GM21447 (cell line): Measurements from ENCODE around the gene ARHGAP24.

Experiments used
- ATAC-seq: cut with Tn5 transposase; IDR thresholded peaks from one replicate; pipeline ENCODE4 v1.9.1; 2021; ENCODE audit not compliant: unreplicated experiment

ARHGAP24 gene

DNA sequence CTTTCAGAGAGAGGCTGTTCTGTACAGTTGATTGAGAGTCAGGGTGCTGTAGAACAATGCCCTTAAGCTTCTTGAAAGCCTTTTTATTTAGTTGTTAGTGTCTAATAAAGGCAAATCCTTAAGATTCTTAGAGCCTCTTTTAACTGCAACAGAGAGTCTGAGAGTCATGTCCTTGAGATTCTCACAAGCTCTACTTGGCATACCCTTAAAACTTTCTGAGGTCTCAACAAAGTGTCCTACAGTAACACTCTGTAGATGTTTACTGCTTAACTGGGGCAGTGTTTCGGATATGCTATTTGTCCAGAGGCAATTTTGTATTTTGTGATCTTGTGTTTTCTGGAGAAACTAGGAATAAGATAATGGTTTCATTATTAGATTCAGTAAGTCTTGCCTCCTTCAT, 209.7 kb downstream of the ARHGAP24 start:
- ATAC-seq = no peak

DNA sequence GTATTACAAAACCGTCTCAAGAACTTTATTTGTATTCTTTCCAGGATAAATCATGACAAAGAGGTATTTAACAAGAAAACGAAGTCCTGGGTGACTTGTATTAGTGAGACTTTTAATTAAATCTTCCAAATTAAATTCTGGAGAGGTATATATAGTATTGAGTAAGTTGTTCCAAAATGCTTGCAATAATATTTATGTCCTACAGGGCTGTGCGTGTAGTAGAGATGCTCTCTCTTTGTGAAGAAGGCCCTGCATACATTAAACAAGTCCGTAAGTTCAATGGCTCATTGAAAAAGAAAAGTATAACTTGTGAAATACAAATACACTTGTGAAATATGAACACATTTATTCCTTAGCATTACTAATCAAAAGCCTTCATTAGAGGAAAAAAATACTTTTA, 211.4 kb downstream of the ARHGAP24 start:
- no peak for ATAC-seq

DNA sequence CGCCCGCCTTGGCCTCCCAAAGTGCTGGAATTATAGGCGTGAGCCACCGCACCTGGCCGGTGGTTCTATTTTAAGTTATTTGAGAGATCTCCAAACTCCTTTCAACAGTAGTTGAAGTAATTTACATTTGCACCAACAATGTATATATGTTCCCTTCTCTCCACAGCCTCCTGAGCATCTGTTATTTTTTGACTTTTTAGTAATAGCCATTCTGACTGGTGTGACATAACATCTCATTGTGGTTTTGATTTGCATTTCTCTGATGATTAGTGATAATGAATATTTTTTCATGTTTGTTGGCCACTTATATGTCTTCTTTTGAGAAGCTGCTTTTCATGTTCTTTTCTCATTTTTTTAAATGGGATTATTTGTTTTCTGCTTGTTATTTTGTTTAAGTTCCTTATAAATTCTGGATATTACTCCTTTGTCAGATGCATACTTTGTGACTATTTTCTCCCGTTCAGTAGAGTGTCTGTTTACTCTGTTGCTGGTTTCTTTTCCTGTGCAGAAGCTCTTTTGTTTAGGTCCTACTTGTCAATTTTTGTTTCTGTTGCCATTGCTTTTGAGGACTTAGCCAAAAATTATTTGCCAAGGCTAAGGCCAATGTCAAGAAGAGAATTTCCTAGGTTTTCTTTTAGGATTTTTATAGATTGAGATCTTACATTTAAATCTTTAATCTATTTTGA, 213.2 kb downstream of the ARHGAP24 start:
- ATAC-seq = no peak

DNA sequence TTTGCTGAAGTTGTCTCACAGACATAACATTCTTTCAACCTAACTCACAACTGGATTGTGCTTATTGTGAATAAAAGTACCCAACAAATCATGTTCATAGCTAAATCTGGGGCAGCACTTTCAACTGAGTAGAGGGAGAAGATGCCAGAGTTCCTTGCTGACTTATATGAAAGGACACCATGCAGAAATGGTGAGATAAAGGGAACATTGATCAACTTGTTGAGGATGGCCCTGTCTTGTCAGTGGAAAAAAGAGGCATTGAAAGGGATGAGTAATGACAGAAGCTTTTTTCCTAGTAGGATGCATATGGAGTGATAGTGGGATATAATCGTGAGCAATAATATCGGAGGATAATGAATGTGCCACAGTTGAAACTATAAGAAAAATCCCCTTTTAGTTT, 221.7 kb downstream of the ARHGAP24 start:
- ATAC-seq = no peak

DNA sequence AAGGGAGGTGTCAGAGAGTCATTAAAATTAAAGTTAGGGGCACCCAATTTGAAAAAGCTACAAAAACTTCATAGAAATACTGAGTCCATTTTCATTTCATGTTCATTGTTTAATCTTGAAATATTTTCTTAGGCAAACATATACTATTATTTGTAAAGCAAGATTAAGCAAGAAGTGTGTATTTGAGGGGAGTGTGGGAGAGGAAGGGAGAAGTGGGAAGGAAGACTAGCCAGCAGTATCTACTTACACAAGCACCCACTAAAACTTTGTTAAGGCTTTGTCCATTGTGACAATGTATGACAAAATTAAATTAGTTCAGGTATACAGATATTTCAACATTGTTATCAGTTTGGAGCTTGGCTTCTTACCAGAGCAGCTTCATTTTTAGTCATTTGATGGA, 222.9 kb downstream of the ARHGAP24 start:
- no peak for ATAC-seq

GRCh38 chr4:85700362-85700761, 225.4 kb downstream of the ARHGAP24 start:
- ATAC-seq = no peak

- peak; percentile 100 for ATAC-seq
These were observed 226.9 kb downstream of the ARHGAP24 start for GRCh38 chr4:85701861-85702321.

DNA sequence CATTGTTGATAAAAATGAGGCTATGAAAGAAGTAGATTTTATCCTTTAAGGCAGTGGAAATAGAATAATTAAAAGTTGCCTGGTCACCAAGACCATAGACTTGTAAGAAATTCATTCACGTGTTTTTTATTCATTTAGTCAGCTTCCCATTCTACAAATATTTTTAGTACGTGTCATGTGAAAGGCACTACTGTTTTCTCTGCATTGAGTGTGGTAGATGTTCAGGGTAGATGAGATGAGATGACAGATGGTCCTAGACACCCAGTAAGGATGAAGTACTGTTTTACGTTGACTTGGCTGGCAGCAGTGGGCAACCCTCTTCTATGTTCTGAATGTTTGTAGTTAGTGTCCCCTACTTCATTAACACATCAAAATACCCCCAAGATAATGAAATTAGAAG, 228.1 kb downstream of the ARHGAP24 start:
- no peak for ATAC-seq

- peak; percentile 91 for ATAC-seq
These were observed 232.7 kb downstream of the ARHGAP24 start for GRCh38 chr4:85707611-85708010.

- ATAC-seq = no peak
These were observed 233.5 kb downstream of the ARHGAP24 start for GRCh38 chr4:85708468-85708867.

GRCh38 chr4:85713005-85713404, 238.1 kb downstream of the ARHGAP24 start:
- no peak for ATAC-seq

DNA sequence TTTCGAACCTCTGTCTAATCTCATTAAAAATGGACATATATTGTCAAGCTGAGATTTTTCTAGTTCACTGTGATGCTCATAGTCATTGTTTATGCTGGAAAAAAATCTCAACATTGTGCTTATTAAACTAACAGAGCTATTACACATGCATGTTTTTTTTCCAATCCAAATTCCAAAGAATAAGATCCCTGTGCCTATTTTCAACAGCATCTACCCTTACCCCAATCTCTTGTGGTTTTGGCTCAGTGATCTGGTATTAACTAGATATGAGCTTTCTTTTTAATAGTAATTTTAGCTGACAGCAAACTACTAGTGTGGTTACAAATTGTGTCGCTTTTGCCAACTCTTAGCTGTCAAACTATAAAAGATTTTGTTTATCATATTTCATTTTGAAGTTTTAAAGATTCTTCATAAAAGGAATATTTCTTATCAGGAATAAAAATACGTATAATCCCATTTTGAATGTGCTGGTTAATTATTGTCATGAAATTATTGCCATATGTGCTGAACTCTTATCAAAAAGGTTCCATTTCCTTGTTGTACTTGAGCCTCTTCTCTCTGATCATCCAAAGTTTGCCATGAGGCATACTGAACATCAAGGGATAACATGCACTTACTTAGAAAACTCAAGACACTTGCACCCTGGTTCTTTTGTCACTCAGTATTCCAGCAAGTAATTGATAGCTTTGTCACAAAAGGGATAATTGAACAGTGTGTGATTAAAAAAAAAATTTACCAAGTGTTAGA, 241.2 kb downstream of the ARHGAP24 start:
- ATAC-seq = no peak

DNA sequence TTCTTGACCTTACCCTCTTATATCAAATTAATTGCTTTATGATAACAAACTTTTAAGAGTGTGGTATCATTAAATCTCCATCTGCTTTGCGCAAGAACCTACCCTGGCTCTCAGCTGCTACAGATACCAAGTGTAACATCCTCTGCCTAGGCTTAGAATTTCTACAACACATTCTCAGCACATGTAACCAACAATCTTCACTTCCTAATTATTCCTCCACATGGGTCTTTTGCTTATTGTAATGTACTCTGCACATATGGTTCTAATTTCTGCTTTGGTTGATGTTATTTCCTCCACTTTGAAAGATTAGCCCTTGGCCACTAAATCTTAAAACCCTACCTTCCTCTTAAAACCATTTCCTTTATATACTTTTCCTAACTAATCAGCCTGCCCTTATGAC, 242.4 kb downstream of the ARHGAP24 start:
- ATAC-seq = no peak

DNA sequence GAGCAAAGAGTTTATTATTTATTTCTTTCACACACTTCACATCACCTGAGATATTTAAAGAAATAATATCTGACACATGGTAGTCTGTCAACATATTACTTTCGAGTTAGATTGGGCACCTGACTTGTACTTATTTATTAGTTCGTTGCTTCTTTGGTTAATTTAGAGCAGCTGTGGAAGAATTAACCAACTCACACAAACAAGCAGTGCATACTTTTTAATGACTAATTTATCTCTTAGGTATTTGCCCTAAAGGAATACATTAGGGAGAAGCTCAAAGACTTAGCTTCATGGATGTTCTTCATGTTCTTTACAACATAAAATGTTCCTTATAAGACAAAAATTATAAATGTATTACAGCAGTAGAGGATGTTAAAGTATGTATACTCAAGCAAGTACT, 242.9 kb downstream of the ARHGAP24 start:
- no peak for ATAC-seq

DNA sequence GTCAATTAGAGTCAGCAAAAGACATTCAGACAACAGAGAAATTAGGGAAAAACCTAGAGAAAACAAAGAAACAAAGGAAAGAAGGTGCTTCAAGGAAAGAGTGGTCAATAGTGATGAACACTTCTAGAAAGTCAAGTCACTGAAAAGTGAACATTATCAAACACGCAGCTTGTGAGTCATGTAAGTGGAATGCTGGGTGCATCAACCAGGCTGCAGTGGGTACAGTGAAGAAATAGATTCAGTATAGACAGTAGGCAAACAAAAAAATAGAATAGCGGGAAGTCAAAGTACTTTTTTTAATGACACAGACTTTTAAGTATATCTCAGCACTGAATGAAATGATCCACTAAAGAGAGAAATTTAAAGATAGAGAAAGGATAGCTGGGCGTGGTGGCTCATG, 245.8 kb downstream of the ARHGAP24 start:
- no peak for ATAC-seq

GRCh38 chr4:85722401-85722800, 247.5 kb downstream of the ARHGAP24 start:
- ATAC-seq = no peak

DNA sequence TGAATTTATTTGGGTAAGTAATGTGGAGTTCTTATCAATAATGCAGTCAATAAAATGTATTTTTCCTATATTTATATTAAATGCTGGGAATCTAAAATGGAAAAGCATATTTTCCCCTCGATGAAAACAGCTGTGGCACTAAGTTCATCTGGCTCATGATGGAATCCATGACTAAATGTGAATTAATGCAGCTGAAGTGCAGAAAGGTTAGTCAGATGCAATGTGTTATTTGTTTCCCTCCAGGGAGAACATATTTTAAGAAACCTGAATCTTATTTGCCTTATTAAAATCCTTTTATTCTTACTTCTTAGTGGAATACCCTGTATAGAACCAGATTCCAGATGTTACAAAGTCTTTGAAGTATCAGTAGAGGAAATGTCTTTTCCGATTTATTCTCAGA, 247.9 kb downstream of the ARHGAP24 start:
- ATAC-seq = no peak

- ATAC-seq = peak; percentile 52
These were observed 250.0 kb downstream of the ARHGAP24 start for GRCh38 chr4:85724791-85725563.

GRCh38 chr4:85725721-85726170, 250.8 kb downstream of the ARHGAP24 start:
- ATAC-seq = peak; percentile 88

GRCh38 chr4:85726555-85726954, 251.6 kb downstream of the ARHGAP24 start:
- no peak for ATAC-seq

GRCh38 chr4:85728464-85728863, 253.5 kb downstream of the ARHGAP24 start:
- ATAC-seq = no peak

DNA sequence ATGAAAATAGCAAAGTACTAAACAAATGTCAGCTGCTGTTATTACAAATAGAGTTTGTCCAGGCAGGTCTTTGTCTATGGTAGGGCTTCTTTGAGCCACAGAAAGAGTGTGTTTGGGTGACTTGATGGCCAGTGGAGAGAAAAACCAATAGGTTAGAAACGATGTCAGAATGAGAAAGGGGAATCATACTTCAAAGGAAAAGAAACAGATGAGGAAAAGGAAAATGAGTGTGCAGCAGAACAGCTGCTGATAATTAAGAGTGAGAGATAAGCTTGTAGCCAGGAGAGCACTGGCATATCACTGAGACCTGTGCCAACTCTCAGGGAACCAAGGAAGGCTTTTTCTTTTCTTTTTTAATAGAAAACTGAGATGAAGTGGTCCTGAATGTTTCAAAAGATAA, 257.2 kb downstream of the ARHGAP24 start:
- no peak for ATAC-seq
